GM21723 (cell line): ENCODE results near the gene RASSF3.

Experiments
- ATAC-seq: cut with Tn5 transposase; IDR thresholded peaks from one replicate; pipeline ENCODE4 v1.9.1; 2021; ENCODE audit warnings: mild to moderate bottlenecking, moderate library complexity; ENCODE audit not compliant: unreplicated experiment

RASSF3 gene

DNA sequence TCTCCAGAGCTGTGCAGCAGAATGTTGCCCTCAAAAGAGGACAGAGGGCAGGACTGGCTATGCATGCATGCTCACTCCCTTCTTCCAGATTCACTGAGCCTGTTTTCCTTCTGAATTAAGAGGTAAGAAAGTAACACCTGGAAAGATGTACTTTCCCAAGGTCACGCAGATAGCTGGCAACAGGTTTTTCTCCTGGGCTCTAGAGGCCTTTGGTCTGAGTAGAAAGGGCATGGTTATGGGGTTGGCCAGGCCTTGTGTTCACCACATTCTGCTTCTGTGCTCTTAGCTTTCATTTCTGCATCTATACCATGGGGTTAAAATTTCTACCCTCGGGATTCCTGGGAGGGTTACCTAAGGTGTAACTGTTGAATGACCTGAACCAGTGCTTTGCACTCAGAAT, 57.5 kb downstream of the RASSF3 start:
- no peak for ATAC-seq

DNA sequence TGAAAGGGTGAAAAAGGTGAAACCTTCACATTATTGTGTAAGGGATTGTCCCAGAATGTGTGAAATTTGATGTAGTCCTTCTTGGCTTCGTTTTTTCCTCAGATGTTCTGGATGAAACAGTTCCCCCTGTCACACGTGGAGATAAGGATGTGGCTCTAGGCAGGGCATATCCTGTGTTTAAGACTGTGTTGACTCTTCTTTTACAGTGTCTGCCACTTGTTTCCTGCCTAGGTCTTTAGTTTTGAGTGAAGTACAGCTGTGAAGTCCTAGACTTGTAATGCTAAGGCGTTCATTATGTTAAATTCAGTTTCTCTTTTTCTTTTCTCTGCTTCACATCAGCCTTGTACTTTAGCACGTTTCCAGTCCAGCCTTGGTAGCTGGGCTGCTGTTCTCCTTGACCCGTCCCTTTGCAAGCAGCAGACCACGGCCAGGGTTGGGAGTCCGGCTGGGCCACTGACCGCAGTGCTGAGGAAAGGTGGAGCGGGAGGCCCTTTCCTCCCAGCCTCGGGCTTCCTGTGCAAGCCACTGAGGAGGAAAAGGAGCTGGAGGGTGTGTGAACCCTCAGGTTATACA, 59.1 kb downstream of the RASSF3 start:
- peak; percentile 76 for ATAC-seq

DNA sequence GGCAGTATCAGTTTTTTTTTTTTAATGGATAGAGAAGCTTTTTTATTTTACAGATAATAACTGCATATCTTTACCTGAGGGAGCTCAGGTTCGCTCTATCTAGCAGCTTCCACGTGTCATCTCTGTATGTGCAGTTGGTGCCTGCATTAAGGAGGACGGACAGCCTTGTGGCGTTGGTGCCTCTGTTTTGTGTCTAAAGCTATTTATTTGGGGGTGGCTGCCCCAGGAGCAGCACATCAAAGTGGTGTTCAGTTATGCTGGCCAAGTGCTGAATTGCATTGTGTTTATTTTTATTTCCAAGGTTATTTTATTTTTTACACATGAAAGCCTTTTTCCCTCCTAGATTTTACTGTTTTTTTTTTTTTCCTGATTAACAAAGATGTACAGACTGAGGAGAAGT, 59.7 kb downstream of the RASSF3 start:
- ATAC-seq, result no peak

DNA sequence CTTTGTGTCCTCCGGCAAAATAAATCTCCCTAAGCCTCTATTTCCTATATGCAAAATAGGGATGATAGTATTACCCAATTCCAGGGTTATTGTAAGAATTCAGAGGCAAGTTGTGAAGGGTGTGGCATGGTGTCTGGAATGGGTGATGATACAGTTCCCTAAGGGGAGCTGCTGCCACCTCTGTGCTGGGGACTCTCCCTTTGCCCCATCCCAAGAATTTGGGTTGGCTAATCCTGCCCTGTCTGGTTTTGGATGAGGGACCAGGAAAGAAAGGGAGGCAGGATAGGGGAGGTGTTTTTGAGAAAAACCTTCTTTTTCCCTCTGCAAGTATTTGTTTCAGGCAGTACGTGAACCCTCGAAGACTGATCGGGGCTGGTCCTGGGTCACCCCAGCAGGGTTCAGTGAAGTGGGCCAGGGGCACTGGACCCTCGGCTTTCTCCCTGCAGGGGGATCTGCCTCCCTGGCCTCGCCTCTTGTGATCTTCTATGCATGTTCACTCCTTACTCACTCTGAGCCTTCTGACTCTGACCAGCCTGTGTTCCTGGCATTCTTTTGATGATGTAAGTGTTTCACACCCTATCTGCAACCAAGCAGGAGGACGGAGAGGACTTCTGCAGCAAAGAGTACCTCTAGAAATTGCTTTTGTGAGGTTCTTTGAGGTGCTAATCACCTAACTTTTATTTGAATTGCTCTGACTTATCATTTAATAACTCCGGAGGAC, 60.8 kb downstream of the RASSF3 start:
- no peak for ATAC-seq

DNA sequence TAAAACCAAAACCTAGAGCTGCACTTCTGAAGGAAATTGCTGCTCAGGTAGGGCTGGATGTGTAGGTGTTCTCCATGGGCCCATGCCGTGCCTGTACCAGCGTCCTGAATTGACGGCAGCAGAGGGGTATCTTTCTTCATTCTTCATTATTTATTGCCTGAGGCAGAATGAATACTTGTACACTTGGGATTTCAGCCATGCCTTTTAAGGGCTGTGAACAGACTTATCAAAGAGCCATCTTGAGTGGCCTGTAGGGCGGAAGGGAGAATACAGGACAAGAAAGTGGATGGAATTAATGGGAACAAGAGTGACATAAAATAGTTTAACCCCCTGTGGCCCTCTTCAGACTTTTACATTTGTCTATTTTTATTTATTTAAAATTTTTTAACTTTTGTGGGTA, 61.4 kb downstream of the RASSF3 start:
- ATAC-seq, result no peak

DNA sequence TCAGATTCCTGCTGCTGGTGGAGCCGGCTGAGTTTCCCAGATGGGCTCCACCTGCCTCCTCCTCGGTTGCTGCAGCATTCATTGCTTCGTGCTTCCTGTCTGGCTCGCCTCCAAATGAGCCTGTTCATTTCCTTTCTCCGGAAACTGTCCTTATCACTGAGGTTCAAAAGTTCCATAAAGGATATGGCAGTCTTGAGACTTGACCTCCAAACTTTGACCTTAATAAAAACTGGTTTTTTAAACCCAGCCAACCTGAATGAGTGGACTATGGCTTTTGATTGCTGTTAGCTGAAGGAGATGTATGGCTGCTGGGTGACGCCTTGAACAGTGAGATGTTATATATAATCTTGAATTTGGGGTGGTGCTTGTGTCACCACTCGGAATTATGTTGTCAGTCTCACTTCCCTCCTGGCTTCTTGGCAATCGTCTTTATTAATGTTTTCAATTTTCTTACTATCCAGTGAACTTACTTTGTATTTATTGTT, 62.7 kb downstream of the RASSF3 start:
- no peak for ATAC-seq

DNA sequence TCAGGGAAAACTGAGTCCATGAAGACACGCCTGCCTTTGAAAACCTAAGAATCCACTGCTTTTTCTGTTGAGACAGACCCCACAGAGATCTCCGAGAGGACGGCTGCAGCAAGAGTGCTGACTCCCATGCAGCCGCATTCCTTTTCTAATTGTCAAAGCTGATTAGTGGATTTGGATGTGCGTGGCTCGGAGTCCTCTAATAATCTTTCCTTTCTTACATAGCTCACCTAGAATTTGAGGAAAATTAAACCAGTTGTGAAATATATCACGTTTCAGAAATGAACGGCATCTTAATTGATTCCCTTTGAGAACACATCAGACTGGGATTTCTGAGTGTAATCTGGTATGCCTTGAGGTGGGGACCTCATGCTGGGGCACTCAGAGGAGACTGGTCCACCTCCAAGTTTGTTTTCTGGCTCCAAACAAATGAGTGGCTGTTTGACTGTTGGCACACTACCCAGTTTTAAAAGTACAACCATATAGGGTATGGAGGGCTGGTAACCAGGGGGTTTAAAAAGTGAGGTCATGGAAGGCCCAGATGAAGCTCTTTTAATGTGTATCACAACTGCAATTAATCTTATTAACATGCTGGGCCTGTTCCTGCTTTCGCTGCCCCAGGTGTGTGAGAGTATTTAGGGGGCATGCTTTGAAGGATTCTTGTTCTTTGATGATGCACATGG, 63.3 kb downstream of the RASSF3 start:
- no peak for ATAC-seq

DNA sequence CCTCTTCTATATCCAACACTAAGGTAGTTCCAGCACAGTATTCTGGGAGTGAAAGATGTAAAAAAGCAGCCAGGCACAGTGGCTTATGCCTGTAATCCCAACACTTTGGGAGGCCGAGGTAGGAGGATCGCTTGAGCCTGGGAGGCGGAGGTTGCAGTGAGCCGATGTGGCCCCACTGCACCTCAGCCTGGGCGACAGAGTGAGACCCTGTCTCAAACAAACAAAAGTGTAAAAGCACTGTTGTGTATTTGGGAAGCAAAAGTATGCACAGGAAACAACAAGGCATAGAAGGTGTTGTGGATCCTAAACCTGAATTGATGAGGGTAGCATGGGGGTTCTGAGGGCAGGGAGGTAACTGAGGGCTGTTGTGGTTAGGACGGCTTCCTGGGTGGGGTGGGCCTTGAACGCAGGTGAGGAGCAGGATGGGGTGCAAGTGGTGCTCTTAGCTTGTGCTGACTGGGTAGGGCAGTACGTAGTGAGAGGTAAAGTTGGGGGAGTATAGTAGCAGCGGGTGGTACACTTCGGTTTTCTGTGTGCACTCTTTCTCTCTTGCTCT, 64.2 kb downstream of the RASSF3 start:
- no peak for ATAC-seq

DNA sequence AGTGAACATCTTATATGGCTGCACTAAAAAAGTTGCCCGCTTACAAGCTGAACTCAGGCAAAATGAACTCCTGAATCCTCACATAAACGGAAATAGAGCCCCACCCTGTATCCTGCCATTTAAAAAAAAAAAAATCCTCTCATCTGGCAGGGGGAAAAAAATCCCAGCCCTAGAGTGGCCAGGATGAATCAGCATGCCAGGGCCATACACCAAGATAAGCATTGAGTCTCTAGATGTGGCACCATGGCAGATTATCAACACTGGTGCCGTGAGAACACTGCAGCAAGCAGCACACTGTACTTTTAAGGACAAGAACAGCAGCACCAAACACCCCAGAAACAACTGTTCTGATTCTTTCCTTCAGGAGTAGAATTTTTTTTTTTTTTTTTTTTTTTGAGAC, 65.5 kb downstream of the RASSF3 start:
- ATAC-seq, result no peak

DNA sequence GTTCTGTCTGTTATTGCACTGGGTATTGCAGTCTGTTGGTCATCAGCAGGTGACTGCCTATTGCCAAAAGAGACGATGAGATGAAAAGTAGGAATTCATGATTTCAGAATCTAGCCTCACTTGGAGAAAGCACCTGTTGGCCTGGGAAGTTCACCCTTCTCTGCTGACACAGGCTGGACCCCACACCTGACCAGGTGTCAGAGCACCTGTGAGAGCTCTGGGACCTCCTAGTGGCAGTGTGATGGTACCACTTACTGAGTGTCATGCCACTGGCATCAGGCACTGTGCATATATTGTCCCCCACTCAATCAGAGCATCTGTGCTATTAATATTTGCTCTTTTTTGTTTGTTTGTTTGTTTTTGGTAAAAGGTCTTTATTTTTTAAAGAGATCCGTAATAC, 68.0 kb downstream of the RASSF3 start:
- ATAC-seq, result no peak

DNA sequence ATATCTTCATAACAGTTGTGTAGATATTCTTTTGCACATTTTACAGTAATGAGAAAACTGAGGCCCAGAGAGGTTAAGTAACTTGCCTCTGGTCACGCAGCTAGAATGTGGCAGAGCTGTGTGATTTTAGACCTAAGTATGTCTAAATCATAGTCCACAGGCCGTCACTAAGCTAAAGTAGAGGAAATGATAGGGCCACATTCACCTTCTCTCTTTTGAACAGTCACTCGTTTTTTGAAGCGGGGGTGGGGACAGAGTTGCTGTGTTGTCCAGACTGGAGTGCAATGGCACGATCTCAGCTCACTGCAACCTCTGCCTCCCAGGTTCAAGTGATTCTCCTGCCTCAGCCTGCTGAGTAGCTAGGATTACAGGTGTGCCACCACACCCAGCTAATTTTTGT, 68.5 kb downstream of the RASSF3 start:
- ATAC-seq, result no peak

DNA sequence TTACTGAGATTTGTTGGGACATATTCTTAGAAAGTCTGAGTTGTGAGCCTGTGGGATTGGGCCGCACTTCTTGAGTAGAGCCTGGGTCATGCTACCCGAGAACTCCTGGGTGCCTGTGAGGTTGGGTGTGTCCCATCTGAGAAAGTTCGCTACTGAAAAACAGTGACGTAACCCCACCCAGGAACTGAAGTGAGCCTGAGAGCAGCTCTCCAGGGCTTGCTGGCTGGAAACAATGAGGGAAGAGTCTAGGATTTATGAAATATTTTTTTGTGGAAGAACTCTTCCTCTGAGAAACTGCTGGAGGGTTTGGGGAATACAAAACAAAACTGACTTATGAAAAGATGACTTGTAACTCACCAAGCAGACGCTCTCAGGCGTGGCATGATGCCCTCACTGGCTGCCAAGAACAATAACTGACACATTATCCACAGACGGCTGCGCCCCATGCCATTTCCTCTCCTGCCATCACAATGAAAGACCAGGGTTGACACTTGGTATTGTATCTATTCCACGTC, 69.2 kb downstream of the RASSF3 start:
- peak; percentile 34 for ATAC-seq

DNA sequence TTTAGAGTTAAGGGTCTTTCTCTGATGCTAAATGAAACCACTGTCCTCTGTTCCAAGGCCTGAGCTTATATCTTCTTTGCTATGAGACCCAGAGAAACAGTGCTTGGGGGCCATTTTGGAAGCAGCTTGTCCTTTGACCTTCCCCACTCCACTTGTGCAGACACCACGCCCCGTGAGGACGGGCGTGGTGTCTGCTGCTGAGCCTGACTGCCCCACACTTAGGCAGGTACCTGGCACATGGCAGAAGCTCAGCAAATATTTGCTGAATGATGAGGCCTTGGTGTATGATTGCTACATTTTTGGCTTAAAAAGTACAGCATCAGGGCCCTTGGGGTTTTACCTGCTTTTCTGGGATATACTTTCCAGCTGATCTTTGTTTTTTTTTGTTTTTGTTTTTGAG, 69.9 kb downstream of the RASSF3 start:
- ATAC-seq, result no peak

DNA sequence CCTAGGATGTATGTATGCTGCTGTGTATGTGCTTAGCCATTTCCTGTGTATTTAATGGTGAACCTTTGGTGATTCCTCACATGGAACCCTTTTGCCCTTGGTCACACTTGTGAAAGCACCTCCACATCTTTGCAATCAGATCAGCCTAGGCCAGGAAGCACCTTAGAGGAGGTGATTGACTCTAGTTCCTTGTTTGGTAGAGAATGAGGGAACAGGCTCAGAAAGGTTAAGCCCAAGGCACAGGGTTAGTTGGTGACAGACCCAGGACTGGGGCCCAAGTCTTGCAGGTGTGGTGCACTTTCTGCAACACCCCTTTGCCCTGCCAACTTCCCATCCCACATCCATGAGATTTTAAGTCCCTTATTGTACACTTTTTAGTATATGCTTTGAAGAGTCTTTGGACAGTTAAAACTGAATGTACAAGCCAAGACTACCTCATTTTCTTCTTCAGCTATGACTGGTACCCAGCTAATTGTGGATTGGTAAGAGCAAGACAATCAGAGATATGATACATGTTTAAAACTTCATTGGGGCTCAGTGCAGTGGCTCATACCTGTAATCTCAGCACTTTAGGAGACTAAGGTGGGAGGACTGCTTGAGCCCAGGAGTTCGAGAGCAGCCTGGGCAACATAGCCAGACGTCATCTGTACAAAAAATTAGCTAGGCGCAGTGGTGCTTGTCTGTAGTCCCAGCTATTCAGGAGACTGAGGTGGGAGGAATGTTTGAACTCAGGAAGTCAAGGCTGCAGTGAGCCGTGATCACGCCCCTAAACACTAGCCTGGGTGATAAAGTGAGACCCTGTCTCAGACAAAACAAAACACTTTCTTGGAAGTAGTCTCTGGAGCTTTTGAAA, 71.1 kb downstream of the RASSF3 start:
- peak; percentile 42 for ATAC-seq

DNA sequence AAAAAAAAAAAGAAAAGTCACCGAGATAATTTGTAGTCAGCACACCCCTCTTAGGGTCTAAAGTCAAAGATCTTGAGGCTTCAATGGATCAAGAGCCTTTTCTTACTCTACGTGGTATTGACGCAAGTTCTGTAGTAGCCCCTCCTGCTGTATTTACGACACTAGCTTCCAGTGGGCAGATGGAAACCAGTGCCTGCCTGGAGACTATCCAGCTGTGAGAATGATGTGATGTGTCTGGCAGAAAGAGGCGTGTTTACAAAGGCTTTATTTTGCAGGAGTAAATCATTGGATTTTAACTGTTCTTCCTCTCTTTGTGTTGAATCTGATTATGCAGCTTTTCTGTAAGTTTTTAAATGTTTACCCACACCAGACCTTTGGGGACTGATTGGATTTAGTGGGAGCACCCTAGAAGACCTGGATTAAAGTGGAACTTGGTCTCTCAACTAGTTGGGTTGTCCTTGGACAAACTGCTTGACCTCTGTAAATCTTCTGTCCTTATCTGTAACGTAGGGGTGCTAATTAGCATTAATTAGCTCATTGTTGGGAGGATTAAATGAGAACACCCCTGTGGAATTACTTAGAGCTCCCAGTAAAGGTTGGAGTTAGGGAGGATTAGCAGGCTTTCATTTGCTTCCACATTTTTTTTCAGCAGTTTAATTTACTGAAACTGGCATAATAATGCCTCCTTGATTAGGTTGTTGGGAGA, 72.4 kb downstream of the RASSF3 start:
- ATAC-seq, result no peak

DNA sequence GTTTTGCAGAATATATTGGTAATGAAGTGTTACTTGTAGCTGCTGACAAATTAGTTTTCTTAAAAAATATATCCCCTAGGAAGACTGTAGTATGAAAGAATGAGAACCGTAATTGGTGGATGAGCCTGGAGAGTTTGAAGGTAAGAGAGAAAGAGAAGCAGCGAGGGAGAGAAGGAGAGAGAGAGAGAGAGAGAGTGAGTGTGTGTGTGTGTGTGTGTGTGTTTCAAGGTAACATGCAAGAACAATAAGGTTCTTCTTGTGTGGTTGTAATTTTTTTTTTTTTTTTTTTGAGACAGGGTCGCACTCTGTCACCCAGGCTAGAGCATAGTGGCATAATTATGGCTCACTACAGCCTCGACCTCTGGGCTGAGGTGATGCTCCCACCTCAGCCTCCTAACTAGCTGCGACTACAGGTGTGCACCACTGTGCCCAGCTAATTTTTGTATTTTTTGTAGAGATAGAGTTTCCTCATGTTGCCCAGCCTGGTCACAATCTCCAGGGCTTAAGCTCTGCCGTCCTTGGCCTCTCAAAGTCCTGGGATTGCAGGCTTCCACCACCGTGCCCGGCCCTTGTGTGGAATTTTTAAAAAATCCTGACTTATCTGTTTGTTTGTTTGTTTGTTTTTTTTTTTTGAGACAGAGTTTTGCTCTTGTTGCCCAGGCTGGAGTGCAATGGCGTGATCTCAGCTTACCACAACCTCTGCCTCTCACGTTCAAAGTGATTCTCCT, 73.7 kb downstream of the RASSF3 start:
- no peak for ATAC-seq

DNA sequence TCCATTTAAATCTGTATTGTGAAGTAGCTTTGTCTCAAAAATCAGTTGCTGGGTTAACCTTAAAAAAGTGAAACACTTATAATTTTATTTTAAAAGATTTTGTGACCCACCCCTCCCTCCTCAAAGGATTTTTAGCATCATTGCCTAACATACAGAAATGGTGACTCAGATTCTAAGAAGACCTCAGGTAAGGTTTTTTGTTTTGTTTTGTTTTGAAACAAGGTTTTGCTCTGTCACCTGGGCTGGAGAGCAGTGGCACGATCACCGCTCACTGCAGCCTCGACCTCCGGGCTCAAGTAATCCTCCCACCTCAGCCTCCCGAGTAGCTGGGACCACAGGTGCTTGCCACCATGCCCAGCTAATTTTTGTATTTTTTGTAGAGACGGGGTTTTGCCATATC, 74.8 kb downstream of the RASSF3 start:
- no peak for ATAC-seq

DNA sequence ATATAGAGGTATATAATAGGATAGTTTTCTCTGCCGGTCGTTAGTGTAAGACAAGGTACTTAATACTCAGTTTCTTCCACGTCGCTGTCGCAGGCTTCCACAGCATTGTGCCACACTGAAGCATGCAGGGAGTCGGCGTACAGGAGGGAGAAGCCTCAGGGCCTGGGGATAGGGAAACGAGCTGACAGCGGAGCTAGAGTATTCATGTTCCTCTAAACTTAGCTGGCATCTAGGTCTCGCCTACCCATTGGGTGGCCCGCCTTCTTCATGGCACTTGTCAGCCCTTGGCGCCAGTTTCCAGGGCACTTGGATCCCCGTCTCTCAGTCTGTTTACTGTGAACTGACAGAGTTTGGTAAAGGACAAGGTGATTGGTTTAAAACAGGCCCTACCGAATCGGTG, 75.3 kb downstream of the RASSF3 start:
- ATAC-seq, result no peak

DNA sequence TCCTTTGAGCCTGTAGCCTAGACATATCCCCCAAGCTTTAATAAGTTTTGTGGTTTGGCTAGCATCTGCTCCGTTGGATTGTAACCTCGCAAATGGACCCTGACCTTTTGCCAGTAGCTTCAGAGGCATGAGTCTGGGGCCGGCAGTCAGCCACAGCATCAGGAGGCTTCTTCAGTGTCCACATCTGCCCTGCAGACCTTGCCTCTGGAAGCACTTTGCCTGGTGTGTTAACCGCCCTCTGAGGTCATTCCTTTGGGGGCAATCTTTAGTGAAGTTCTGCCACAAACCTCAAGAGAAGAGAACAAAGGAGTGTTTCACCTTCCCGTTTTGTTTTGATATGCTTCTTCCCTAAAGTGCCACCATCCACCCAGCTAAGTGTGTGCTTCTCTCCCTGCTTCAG, 77.5 kb downstream of the RASSF3 start:
- ATAC-seq, result no peak

DNA sequence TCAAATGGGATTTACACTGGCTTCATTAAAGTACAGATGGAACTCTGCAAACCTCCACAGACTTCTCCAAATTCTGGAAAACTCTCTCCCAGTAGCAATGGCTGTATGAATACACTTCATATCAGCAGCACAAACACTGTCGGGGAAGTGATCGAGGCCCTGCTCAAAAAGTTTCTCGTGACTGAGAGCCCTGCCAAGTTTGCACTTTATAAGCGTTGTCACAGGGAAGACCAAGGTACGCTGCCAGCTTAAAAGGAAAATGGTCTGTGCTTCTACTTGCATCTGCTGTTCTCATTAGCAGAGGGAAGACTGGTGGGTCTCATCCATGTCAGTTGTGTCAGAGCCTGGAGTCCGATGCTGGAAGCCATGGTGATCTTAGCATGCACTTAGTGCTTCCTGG, 77.9 kb downstream of the RASSF3 start:
- ATAC-seq, result no peak
